Measurements from ENCODE around the gene GFOD1.

- TF ChIP-seq CTCF (IDR thresholded peaks at IDR 0.05) = no peak
- TF ChIP-seq POLR2A (IDR thresholded peaks at IDR 0.05) = no peak
Observed at GRCh38 chr6:13352165-13352564, 135.2 kb downstream of the GFOD1 start.

Measured in heart left ventricle (tissue), 13 donors.